ENCODE measurements around the gene CD19. TPM values are rescaled to one million over a fixed set of nuclear protein-coding genes. Genes with fewer than 3 reads are reported as not detected.

Gene CD19
- total and polyA plus RNA-seq, 7 experiments from 2014 or later: 0.22 to 3.0 (median 0.40) TPM

DNA sequence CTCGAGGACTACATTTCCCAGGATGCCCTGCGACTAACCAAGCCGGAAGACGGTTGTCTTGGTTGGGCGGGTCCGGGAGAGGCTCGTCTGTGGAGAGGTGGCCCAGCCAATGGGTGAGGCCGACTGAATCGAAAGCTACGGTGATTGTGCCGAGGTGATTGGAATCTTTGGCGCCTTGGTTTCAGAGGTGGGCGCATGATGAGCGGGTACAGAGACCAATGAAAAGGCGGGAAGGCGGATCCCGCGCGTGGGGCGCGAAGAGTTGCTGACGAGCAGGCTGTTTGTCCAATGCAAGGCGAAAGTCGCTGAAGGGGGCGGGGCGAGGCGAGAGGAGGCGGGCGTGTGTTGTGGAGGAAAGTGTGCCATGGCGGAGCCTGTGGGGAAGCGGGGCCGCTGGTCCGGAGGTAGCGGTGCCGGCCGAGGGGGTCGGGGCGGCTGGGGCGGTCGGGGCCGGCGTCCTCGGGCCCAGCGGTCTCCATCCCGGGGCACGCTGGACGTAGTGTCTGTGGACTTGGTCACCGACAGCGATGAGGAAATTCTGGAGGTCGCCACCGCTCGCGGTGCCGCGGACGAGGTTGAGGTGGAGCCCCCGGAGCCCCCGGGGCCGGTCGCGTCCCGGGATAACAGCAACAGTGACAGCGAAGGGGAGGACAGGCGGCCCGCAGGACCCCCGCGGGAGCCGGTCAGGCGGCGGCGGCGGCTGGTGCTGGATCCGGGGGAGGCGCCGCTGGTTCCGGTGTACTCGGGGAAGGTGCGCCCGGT, 19.1 kb downstream of the CD19 start, which contains the start of gene NFATC2IP:
Gene NFATC2IP, plus strand, starts transcription at position 290 of the 762 bp plus-strand sequence. Its CDS starts 75 bp downstream, at position 365.
- peak within 1 kb of the TSS; percentile 67 to 94 (median 86) for H3K27ac Mint-ChIP-seq
- H3K9me3 Mint-ChIP-seq: no peaks in the 10 kb centered on the region
- peaks cover 10 to 14% of the 10 kb centered on the region in 2 donors for H3K4me1 ChIP-seq (ENCODE audit: control insufficient read depth in 2 of 2, insufficient read depth in 2 of 2, low read length in 2 of 2)
- H3K4me3 Mint-ChIP-seq: peak within 1 kb of the TSS; percentile 75 to 100 (median 92)
- peaks cover 0 to 19% (median 7%) of the 10 kb centered on the region in 5 donors for H3K36me3 Mint-ChIP-seq
- intact Hi-C loops (cut with micrococcal nuclease): loop anchor here (1.0 to 5.0 kb wide), 5 partner anchors 26 to 399 kb away; partner anchors contain the start of genes ATXN2L (in 1 of the 2), RABEP2 (in 1 of the 2), SGF29 (in 1 of the 2) and SH2B1 (in 1 of the 2)
- H3K27me3 Mint-ChIP-seq: peaks cover 0 to 6% (median 0%) of the 10 kb centered on the region in 5 donors
- peaks cover 12 to 34% (median 19%) of the 10 kb centered on the region in 3 experiments for H3K36me3 ChIP-seq (ENCODE audit: control insufficient read depth in 2 of 3, insufficient read depth in 3 of 3, low read length in 3 of 3)
- H3K27me3 ChIP-seq (ENCODE audit: control insufficient read depth in 2 of 2, insufficient read depth in 2 of 2, low read length in 2 of 2): no peaks in the 10 kb centered on the region
- H3K9me3 ChIP-seq (ENCODE audit: control insufficient read depth in 2 of 3, low read length in 3 of 3): no peaks in the 10 kb centered on the region
- peaks cover 10 to 41% (median 37%) of the 10 kb centered on the region in 7 donors for H3K4me1 Mint-ChIP-seq
- CTCF ChIA-PET: interaction anchor here (0.7 to 1.8 kb wide), 2 partner anchors 23 to 77 kb away, joined by 3 to 5 read pairs; no protein-coding TSS in a partner anchor
- peak within 1 kb of the TSS; percentile 73 for H3K4me3 ChIP-seq (ENCODE audit: low read length)
- DNase-seq: peak; percentile 98 to 100 (median 99)
- POLR2A ChIA-PET: interaction anchor here (0.6 to 4.4 kb wide), 14 partner anchors 14 to 128 kb away, joined by 3 to 28 read pairs (median 4); partner anchors contain the start of genes ATXN2L, LAT, RABEP2 and SPNS1
- ATAC-seq: peak; percentile 98
- H3K27ac ChIP-seq (ENCODE audit: low read depth, low read length): peak within 1 kb of the TSS; percentile 81

DNA sequence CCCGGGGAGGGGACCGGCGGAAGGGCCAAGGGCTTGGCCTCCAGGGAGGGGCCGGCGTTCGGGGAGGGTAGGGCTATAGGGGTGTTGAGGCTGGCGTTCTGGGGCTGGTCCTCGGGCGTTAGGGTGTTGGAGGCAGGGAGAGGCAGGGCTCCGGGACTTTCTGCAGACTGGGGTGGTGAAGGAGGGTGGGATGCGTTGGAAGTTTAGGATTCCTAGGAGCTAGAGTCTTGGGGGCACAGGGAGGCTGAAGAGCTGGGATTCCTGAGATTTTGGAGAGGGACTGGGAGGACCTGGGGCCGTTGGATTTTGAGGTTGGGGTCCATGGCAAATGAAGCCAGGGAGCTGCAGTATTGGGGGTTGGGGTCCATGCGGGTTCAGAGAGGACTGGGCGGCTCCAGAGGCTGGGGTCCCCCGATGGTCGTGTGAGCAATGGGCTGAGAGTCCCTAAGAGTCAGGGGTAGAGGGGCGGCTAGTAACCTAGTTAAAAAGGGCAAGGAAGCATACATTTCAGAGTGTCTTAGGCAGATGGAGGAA, 19.7 kb downstream of the CD19 start:
- no peaks in the 10 kb centered on the region for H3K9me3 ChIP-seq (ENCODE audit: control insufficient read depth in 2 of 3, low read length in 3 of 3)
- ChIA-PET POLR2A (interaction anchor here (0.6 to 4.4 kb wide), 6 partner anchors 17 to 87 kb away, joined by 3 to 28 read pairs (median 4); partner anchors contain the start of genes LAT, SH2B1 and SPNS1), CTCF (interaction anchor here (0.6 to 1.8 kb wide), 2 partner anchors 22 to 982 kb away, joined by 3 to 5 read pairs; no protein-coding TSS in a partner anchor)
- peaks cover 15 to 41% (median 19%) of the 10 kb centered on the region in 3 experiments for H3K36me3 ChIP-seq (ENCODE audit: control insufficient read depth in 2 of 3, insufficient read depth in 3 of 3, low read length in 3 of 3)
- H3K36me3 Mint-ChIP-seq: peaks cover 0 to 22% (median 10%) of the 10 kb centered on the region in 5 donors
- peaks cover 0 to 6% (median 0%) of the 10 kb centered on the region in 5 donors for H3K27me3 Mint-ChIP-seq
- intact Hi-C loops (cut with micrococcal nuclease): loop anchor here in 1 of 2 donors (5.0 kb wide), 1 partner anchor 399 kb away; the partner anchor contains the start of gene SGF29
- peak overlapping the region; percentile 60 to 93 (median 86) for H3K27ac Mint-ChIP-seq
- peaks cover 10 to 12% of the 10 kb centered on the region in 2 donors for H3K4me1 ChIP-seq (ENCODE audit: control insufficient read depth in 2 of 2, insufficient read depth in 2 of 2, low read length in 2 of 2)
- peak in 1 of 9 donors; percentile 33 for DNase-seq
- peaks cover 0 to 2% (median 0%) of the 10 kb centered on the region in 11 donors for H3K9me3 Mint-ChIP-seq
- H3K4me3 Mint-ChIP-seq: peak overlapping the region; percentile 75 to 100 (median 92)
- no peaks in the 10 kb centered on the region for H3K27me3 ChIP-seq (ENCODE audit: control insufficient read depth in 2 of 2, insufficient read depth in 2 of 2, low read length in 2 of 2)
- peak overlapping the region; percentile 73 for H3K4me3 ChIP-seq (ENCODE audit: low read length)
- peaks cover 7 to 41% (median 36%) of the 10 kb centered on the region in 7 donors for H3K4me1 Mint-ChIP-seq
- peak overlapping the region; percentile 81 for H3K27ac ChIP-seq (ENCODE audit: low read depth, low read length)
- no peak for ATAC-seq

DNA sequence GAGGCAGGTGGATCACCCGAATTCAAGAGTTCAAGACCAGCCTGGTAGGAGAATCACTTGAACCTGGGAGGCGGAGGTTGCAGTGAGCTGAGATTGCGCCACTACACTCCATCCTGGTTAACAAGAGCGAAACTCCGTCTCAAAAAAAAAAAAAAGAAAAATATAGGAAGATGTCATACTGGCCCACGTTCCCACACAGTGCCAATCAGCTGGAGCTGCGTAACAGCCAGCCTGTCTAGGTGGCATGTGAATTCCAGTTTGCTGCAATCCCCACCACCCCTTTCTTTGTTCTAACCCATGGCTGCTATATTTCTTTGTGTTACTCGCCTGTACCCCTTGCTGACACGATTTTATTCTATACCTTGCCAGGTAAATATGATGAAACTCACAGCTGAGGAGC, 26.4 kb downstream of the CD19 start:
- H3K27ac Mint-ChIP-seq: no peak overlapping the region
- ATAC-seq: no peak
- H3K9me3 Mint-ChIP-seq: peaks cover 0 to 2% (median 0%) of the 10 kb centered on the region in 11 donors
- H3K36me3 Mint-ChIP-seq: peaks cover 10 to 54% (median 25%) of the 10 kb centered on the region in 5 donors
- ChIA-PET CTCF (no interaction called here), POLR2A (interaction anchor here (0.6 kb wide), 2 partner anchors 27 to 124 kb away, joined by 3 read pairs; no protein-coding TSS in a partner anchor)
- intact Hi-C loops (cut with micrococcal nuclease): no loop called here
- DNase-seq: no peak
- Histone ChIP-seq H3K27ac (ENCODE audit: low read depth, low read length) (no peak overlapping the region), H3K4me1 (ENCODE audit: control insufficient read depth in 2 of 2, insufficient read depth in 2 of 2, low read length in 2 of 2) (no peaks in the 10 kb centered on the region), H3K9me3 (ENCODE audit: control insufficient read depth in 2 of 3, low read length in 3 of 3) (no peaks in the 10 kb centered on the region), H3K27me3 (ENCODE audit: control insufficient read depth in 2 of 2, insufficient read depth in 2 of 2, low read length in 2 of 2) (no peaks in the 10 kb centered on the region), H3K4me3 (ENCODE audit: low read length) (no peak overlapping the region), H3K36me3 (ENCODE audit: control insufficient read depth in 2 of 3, insufficient read depth in 3 of 3, low read length in 3 of 3) (peaks cover 23 to 82% (median 28%) of the 10 kb centered on the region in 3 experiments)
- H3K4me1 Mint-ChIP-seq: peaks cover 0 to 18% (median 13%) of the 10 kb centered on the region in 7 donors
- no peaks in the 10 kb centered on the region for H3K27me3 Mint-ChIP-seq
- H3K4me3 Mint-ChIP-seq: no peak overlapping the region

DNA sequence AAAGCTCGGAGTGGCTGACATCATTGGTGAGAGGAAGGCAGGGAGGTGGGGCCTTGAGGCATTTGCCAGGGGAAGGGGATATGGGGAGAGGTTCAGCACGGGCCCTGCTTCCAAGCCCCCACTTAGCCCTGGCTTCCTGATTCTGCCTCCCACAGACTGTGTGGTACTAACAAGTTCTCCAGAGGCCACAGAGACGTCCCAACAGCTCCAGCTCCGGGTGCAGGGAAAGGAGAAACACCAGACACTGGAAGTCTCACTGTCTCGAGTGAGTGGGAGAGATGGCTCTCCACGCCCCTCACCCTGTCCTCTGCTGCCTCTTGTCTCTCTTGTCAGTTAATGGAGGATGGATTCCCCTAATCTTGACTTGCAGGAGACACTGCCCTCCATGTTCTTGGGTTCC, 27.1 kb downstream of the CD19 start:
- peaks cover 10 to 57% (median 25%) of the 10 kb centered on the region in 5 donors for H3K36me3 Mint-ChIP-seq
- Histone ChIP-seq H3K9me3 (ENCODE audit: control insufficient read depth in 2 of 3, low read length in 3 of 3) (no peaks in the 10 kb centered on the region), H3K27ac (ENCODE audit: low read depth, low read length) (no peak overlapping the region), H3K27me3 (ENCODE audit: control insufficient read depth in 2 of 2, insufficient read depth in 2 of 2, low read length in 2 of 2) (no peaks in the 10 kb centered on the region), H3K36me3 (ENCODE audit: control insufficient read depth in 2 of 3, insufficient read depth in 3 of 3, low read length in 3 of 3) (peaks cover 21 to 82% (median 28%) of the 10 kb centered on the region in 3 experiments), H3K4me3 (ENCODE audit: low read length) (no peak overlapping the region), H3K4me1 (ENCODE audit: control insufficient read depth in 2 of 2, insufficient read depth in 2 of 2, low read length in 2 of 2) (no peaks in the 10 kb centered on the region)
- no peak for ATAC-seq
- ChIA-PET CTCF (no interaction called here), POLR2A (no interaction called here)
- H3K4me1 Mint-ChIP-seq: peaks cover 0 to 13% (median 8%) of the 10 kb centered on the region in 7 donors
- no peak overlapping the region for H3K27ac Mint-ChIP-seq
- no peak overlapping the region for H3K4me3 Mint-ChIP-seq
- intact Hi-C loops (cut with micrococcal nuclease): no loop called here
- H3K27me3 Mint-ChIP-seq: no peaks in the 10 kb centered on the region
- DNase-seq: no peak
- peaks cover 0 to 2% (median 0%) of the 10 kb centered on the region in 11 donors for H3K9me3 Mint-ChIP-seq

DNA sequence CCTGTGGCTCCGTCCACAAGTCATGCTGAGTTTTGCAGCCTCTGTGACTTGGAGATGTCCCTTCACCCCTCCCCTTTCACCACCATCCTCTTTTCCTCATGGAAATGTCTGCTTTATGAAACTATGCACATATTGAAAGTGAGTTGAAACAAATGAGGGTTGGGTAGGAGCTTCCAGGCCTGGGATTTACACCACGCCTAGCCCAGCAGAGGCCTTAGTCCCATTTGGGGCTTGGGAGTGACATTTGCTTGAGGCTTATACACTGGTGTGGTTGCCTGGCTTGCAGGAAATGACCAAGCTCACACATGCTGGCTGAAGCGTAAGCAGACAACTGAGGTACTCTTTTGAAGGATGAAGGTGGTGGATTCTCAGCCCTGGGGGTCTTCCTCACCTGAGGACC, 32.3 kb downstream of the CD19 start:
- DNase-seq (no peak), ATAC-seq (no peak)
- H3K4me1 ChIP-seq (ENCODE audit: control insufficient read depth in 2 of 2, insufficient read depth in 2 of 2, low read length in 2 of 2): no peaks in the 10 kb centered on the region
- H3K27me3 ChIP-seq (ENCODE audit: control insufficient read depth in 2 of 2, insufficient read depth in 2 of 2, low read length in 2 of 2): no peaks in the 10 kb centered on the region
- H3K27ac ChIP-seq (ENCODE audit: low read depth, low read length): no peak overlapping the region
- H3K9me3 Mint-ChIP-seq: no peaks in the 10 kb centered on the region
- H3K36me3 Mint-ChIP-seq: peaks cover 10 to 40% (median 23%) of the 10 kb centered on the region in 5 donors
- H3K9me3 ChIP-seq (ENCODE audit: control insufficient read depth in 2 of 3, low read length in 3 of 3): no peaks in the 10 kb centered on the region
- intact Hi-C loops (cut with micrococcal nuclease): no loop called here
- H3K4me3 Mint-ChIP-seq: no peak overlapping the region
- H3K27me3 Mint-ChIP-seq: no peaks in the 10 kb centered on the region
- H3K36me3 ChIP-seq (ENCODE audit: control insufficient read depth in 2 of 3, insufficient read depth in 3 of 3, low read length in 3 of 3): peaks cover 4 to 61% (median 11%) of the 10 kb centered on the region in 3 experiments
- POLR2A ChIA-PET: no interaction called here
- no peak overlapping the region for H3K4me3 ChIP-seq (ENCODE audit: low read length)
- peaks cover 0 to 2% (median 0%) of the 10 kb centered on the region in 7 donors for H3K4me1 Mint-ChIP-seq
- CTCF ChIA-PET: no interaction called here
- H3K27ac Mint-ChIP-seq: no peak overlapping the region

DNA sequence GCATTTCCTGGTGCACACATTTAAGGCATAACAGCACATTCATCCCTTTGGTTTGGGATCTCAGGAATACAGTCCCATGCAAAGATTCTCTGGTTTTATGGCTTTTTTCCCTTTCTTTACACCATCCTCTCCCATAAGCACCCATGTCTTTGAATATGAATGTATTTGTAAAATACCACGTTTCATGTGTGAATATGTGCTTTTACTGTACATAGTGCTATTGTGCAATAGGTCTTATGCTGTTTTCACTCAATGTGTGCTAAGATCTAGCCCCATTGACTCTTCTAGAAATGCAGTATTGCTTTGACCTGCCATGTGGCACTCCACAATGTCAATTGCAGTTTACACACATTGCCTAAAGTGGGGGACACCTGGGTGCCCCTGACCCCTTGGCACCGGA, 32.7 kb downstream of the CD19 start:
- ATAC-seq (no peak), DNase-seq (no peak)
- peaks cover 4 to 57% (median 11%) of the 10 kb centered on the region in 3 experiments for H3K36me3 ChIP-seq (ENCODE audit: control insufficient read depth in 2 of 3, insufficient read depth in 3 of 3, low read length in 3 of 3)
- H3K36me3 Mint-ChIP-seq: peaks cover 10 to 37% (median 21%) of the 10 kb centered on the region in 5 donors
- H3K4me3 Mint-ChIP-seq: no peak overlapping the region
- no peaks in the 10 kb centered on the region for H3K27me3 ChIP-seq (ENCODE audit: control insufficient read depth in 2 of 2, insufficient read depth in 2 of 2, low read length in 2 of 2)
- H3K27ac ChIP-seq (ENCODE audit: low read depth, low read length): no peak overlapping the region
- no peaks in the 10 kb centered on the region for H3K4me1 ChIP-seq (ENCODE audit: control insufficient read depth in 2 of 2, insufficient read depth in 2 of 2, low read length in 2 of 2)
- CTCF ChIA-PET: no interaction called here
- H3K27ac Mint-ChIP-seq: no peak overlapping the region
- POLR2A ChIA-PET: no interaction called here
- no peak overlapping the region for H3K4me3 ChIP-seq (ENCODE audit: low read length)
- no peaks in the 10 kb centered on the region for H3K27me3 Mint-ChIP-seq
- H3K4me1 Mint-ChIP-seq: peaks cover 0 to 2% (median 0%) of the 10 kb centered on the region in 7 donors
- H3K9me3 ChIP-seq (ENCODE audit: control insufficient read depth in 2 of 3, low read length in 3 of 3): no peaks in the 10 kb centered on the region
- intact Hi-C loops (cut with micrococcal nuclease): no loop called here
- H3K9me3 Mint-ChIP-seq: no peaks in the 10 kb centered on the region

Data from naive thymus-derived CD4-positive, alpha-beta T cell (primary cell).